ENCODE results near the gene TNFRSF8. TPM values are rescaled to one million over a fixed set of nuclear protein-coding genes. Genes with fewer than 3 reads are reported as not detected.

The TNFRSF8 gene
- total and polyA plus RNA-seq, 2 donors, result 0.94 to 3.3 TPM

GRCh38 chr1:12128120-12128519 lies 65.0 kb downstream of the TNFRSF8 start:
- no peak overlapping the region for H3K4me3 ChIP-seq (ENCODE audit: low read length in 2 of 2)
- no peak overlapping the region for H3K27ac ChIP-seq (ENCODE audit: low read depth in 1 of 2, low read length in 1 of 2)
- H3K9me3 ChIP-seq (ENCODE audit: control insufficient read depth in 2 of 2, insufficient read depth in 1 of 2, low read length in 1 of 2), result no peaks in the 10 kb centered on the region
- H3K4me1 ChIP-seq (ENCODE audit: control insufficient read depth in 2 of 2, insufficient read depth in 2 of 2, low read length in 2 of 2), result peaks cover 0 to 26% of the 10 kb centered on the region in 2 donors
- H3K27me3 ChIP-seq (ENCODE audit: control insufficient read depth in 2 of 2, insufficient read depth in 1 of 2, low read length in 1 of 2), result peaks cover 0 to 6% of the 10 kb centered on the region in 2 donors
- WGBS, result 90% methylated on average over 15 of the region's 15 CpGs
- no peaks in the 10 kb centered on the region for H3K36me3 ChIP-seq (ENCODE audit: control insufficient read depth in 2 of 2, insufficient read depth in 2 of 2, low read length in 1 of 2)
- DNase-seq (ENCODE audit: low read depth in 6 of 9, low spot score in 9 of 9), result no peak

- Histone ChIP-seq H3K4me1 (ENCODE audit: control insufficient read depth in 2 of 2, insufficient read depth in 2 of 2, low read length in 2 of 2) (peaks cover 0 to 26% of the 10 kb centered on the region in 2 donors), H3K27me3 (ENCODE audit: control insufficient read depth in 2 of 2, insufficient read depth in 1 of 2, low read length in 1 of 2) (no peaks in the 10 kb centered on the region), H3K27ac (ENCODE audit: low read depth in 1 of 2, low read length in 1 of 2) (no peak overlapping the region), H3K36me3 (ENCODE audit: control insufficient read depth in 2 of 2, insufficient read depth in 2 of 2, low read length in 1 of 2) (no peaks in the 10 kb centered on the region), H3K9me3 (ENCODE audit: control insufficient read depth in 2 of 2, insufficient read depth in 1 of 2, low read length in 1 of 2) (no peaks in the 10 kb centered on the region), H3K4me3 (ENCODE audit: low read length in 2 of 2) (no peak overlapping the region)
- no peak for DNase-seq (ENCODE audit: low read depth in 6 of 9, low spot score in 9 of 9)
- 97% methylated on average over 12 of the region's 12 CpGs for WGBS
These were observed 66.5 kb downstream of the TNFRSF8 start for GRCh38 chr1:12129624-12130023.

GRCh38 chr1:12130466-12131130 lies 67.5 kb downstream of the TNFRSF8 start:
- Histone ChIP-seq H3K36me3 (ENCODE audit: control insufficient read depth in 2 of 2, insufficient read depth in 2 of 2, low read length in 1 of 2) (no peaks in the 10 kb centered on the region), H3K27ac (ENCODE audit: low read depth in 1 of 2, low read length in 1 of 2) (no peak overlapping the region), H3K4me1 (ENCODE audit: control insufficient read depth in 2 of 2, insufficient read depth in 2 of 2, low read length in 2 of 2) (peaks cover 0 to 19% of the 10 kb centered on the region in 2 donors), H3K4me3 (ENCODE audit: low read length in 2 of 2) (no peak overlapping the region), H3K27me3 (ENCODE audit: control insufficient read depth in 2 of 2, insufficient read depth in 1 of 2, low read length in 1 of 2) (no peaks in the 10 kb centered on the region), H3K9me3 (ENCODE audit: control insufficient read depth in 2 of 2, insufficient read depth in 1 of 2, low read length in 1 of 2) (no peaks in the 10 kb centered on the region)
- no peak for DNase-seq (ENCODE audit: low read depth in 6 of 9, low spot score in 9 of 9)
- 88% methylated on average over 13 of the region's 13 CpGs for WGBS

GRCh38 chr1:12132078-12132477 lies 69.0 kb downstream of the TNFRSF8 start:
- Histone ChIP-seq H3K27me3 (ENCODE audit: control insufficient read depth in 2 of 2, insufficient read depth in 1 of 2, low read length in 1 of 2) (no peaks in the 10 kb centered on the region), H3K9me3 (ENCODE audit: control insufficient read depth in 2 of 2, insufficient read depth in 1 of 2, low read length in 1 of 2) (no peaks in the 10 kb centered on the region), H3K27ac (ENCODE audit: low read depth in 1 of 2, low read length in 1 of 2) (no peak overlapping the region), H3K4me1 (ENCODE audit: control insufficient read depth in 2 of 2, insufficient read depth in 2 of 2, low read length in 2 of 2) (peaks cover 0 to 12% of the 10 kb centered on the region in 2 donors), H3K36me3 (ENCODE audit: control insufficient read depth in 2 of 2, insufficient read depth in 2 of 2, low read length in 1 of 2) (no peaks in the 10 kb centered on the region), H3K4me3 (ENCODE audit: low read length in 2 of 2) (no peak overlapping the region)
- WGBS, result 93% methylated on average over 8 of the region's 8 CpGs
- no peak for DNase-seq (ENCODE audit: low read depth in 6 of 9, low spot score in 9 of 9)

- DNase-seq (ENCODE audit: low read depth in 6 of 9, low spot score in 9 of 9), result no peak
- Histone ChIP-seq H3K27me3 (ENCODE audit: control insufficient read depth in 2 of 2, insufficient read depth in 1 of 2, low read length in 1 of 2) (no peaks in the 10 kb centered on the region), H3K36me3 (ENCODE audit: control insufficient read depth in 2 of 2, insufficient read depth in 2 of 2, low read length in 1 of 2) (no peaks in the 10 kb centered on the region), H3K27ac (ENCODE audit: low read depth in 1 of 2, low read length in 1 of 2) (no peak overlapping the region), H3K4me1 (ENCODE audit: control insufficient read depth in 2 of 2, insufficient read depth in 2 of 2, low read length in 2 of 2) (peaks cover 0 to 7% of the 10 kb centered on the region in 2 donors), H3K4me3 (ENCODE audit: low read length in 2 of 2) (no peak overlapping the region), H3K9me3 (ENCODE audit: control insufficient read depth in 2 of 2, insufficient read depth in 1 of 2, low read length in 1 of 2) (no peaks in the 10 kb centered on the region)
- 92% methylated on average over 10 of the region's 10 CpGs for WGBS
These were observed 71.6 kb downstream of the TNFRSF8 start for GRCh38 chr1:12134716-12135115.

GRCh38 chr1:12135612-12136011 lies 72.5 kb downstream of the TNFRSF8 start:
- DNase-seq (ENCODE audit: low read depth in 6 of 9, low spot score in 9 of 9), result no peak
- peaks cover 0 to 7% of the 10 kb centered on the region in 2 donors for H3K4me1 ChIP-seq (ENCODE audit: control insufficient read depth in 2 of 2, insufficient read depth in 2 of 2, low read length in 2 of 2)

GRCh38 chr1:12136916-12137610 lies 74.0 kb downstream of the TNFRSF8 start:
- DNase-seq (ENCODE audit: low read depth in 6 of 9, low spot score in 9 of 9), result no peak
- no peaks in the 10 kb centered on the region for H3K36me3 ChIP-seq (ENCODE audit: control insufficient read depth in 2 of 2, insufficient read depth in 2 of 2, low read length in 1 of 2)
- no peaks in the 10 kb centered on the region for H3K9me3 ChIP-seq (ENCODE audit: control insufficient read depth in 2 of 2, insufficient read depth in 1 of 2, low read length in 1 of 2)
- H3K27ac ChIP-seq (ENCODE audit: low read depth in 1 of 2, low read length in 1 of 2), result no peak overlapping the region
- no peak overlapping the region for H3K4me3 ChIP-seq (ENCODE audit: low read length in 2 of 2)
- 85% methylated on average over 8 of the region's 8 CpGs for WGBS
- H3K4me1 ChIP-seq (ENCODE audit: control insufficient read depth in 2 of 2, insufficient read depth in 2 of 2, low read length in 2 of 2), result peaks cover 0 to 7% of the 10 kb centered on the region in 2 donors
- H3K27me3 ChIP-seq (ENCODE audit: control insufficient read depth in 2 of 2, insufficient read depth in 1 of 2, low read length in 1 of 2), result no peaks in the 10 kb centered on the region

More at GRCh38 chr1:12135612-12136011, 72.5 kb downstream of the TNFRSF8 start:
- H3K27me3 ChIP-seq (ENCODE audit: control insufficient read depth in 2 of 2, insufficient read depth in 1 of 2, low read length in 1 of 2), result no peaks in the 10 kb centered on the region
- no peaks in the 10 kb centered on the region for H3K9me3 ChIP-seq (ENCODE audit: control insufficient read depth in 2 of 2, insufficient read depth in 1 of 2, low read length in 1 of 2)
- no peaks in the 10 kb centered on the region for H3K36me3 ChIP-seq (ENCODE audit: control insufficient read depth in 2 of 2, insufficient read depth in 2 of 2, low read length in 1 of 2)
- no peak overlapping the region for H3K4me3 ChIP-seq (ENCODE audit: low read length in 2 of 2)
- WGBS, result 87% methylated on average over 6 of the region's 6 CpGs
- no peak overlapping the region for H3K27ac ChIP-seq (ENCODE audit: low read depth in 1 of 2, low read length in 1 of 2)

GRCh38 chr1:12138196-12139168 lies 75.4 kb downstream of the TNFRSF8 start:
- WGBS, result 91% methylated on average over 31 of the region's 31 CpGs
- H3K4me1 ChIP-seq (ENCODE audit: control insufficient read depth in 2 of 2, insufficient read depth in 2 of 2, low read length in 2 of 2), result peaks cover 0 to 8% of the 10 kb centered on the region in 2 donors
- no peaks in the 10 kb centered on the region for H3K27me3 ChIP-seq (ENCODE audit: control insufficient read depth in 2 of 2, insufficient read depth in 1 of 2, low read length in 1 of 2)
- no peaks in the 10 kb centered on the region for H3K36me3 ChIP-seq (ENCODE audit: control insufficient read depth in 2 of 2, insufficient read depth in 2 of 2, low read length in 1 of 2)
- no peak overlapping the region for H3K4me3 ChIP-seq (ENCODE audit: low read length in 2 of 2)
- no peak overlapping the region for H3K27ac ChIP-seq (ENCODE audit: low read depth in 1 of 2, low read length in 1 of 2)
- H3K9me3 ChIP-seq (ENCODE audit: control insufficient read depth in 2 of 2, insufficient read depth in 1 of 2, low read length in 1 of 2), result no peaks in the 10 kb centered on the region
- no peak for DNase-seq (ENCODE audit: low read depth in 6 of 9, low spot score in 9 of 9)

Measured in thymus (tissue), 11 donors.